ENCODE results near the gene SRGAP3.
"Not testable (repeated sequence)": the region's sequence is repeated elsewhere in the genome, so short reads cannot be mapped to it uniquely, and the experiment has no call there.

Gene SRGAP3

DNA sequence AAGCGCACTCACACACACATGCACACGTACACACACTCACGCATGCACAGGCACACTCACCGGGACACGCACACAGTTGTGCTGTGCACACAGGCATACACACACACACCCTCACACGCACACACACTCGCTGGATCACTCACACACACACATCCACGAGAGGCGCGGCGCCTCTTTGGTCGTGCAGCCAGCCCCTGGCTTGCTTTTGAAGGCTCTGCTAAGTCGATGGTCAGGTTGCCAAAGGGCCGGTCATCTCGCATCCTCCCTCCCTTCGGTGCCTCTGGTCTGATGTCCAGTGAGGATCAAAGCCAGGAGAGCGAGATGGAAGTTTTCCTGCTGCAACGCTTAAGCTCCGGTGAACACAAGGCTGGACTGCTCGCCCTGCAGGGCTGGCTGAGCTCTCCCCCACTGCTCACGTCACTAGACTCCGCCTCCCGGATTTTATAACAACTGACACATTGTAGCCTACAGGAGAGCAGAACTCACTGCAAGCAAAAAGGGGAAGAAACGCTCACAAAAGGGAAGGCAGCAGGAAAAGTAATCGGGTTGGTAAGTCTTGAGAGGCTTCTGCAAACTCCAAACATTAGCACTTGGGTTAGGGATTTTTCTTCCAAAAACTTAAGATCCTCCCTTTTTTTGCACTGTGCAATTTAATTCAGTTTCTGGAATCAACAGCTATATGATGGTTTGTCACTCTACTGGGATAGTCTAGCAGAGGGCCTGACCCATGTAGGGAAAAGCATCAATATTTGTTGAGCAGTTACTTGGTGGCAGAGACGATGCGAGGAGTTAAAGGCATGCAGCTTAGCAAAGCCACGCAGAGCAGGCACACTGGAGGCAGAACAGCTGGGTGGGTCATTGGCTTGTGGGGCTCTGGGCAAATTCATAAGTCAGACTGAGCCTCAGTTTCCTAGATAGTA is at the start of gene SRGAP3:
TSS of gene SRGAP3 (minus strand) at position 374 of the 920 bp plus-strand sequence. CDS start 695 bp downstream, outside the sequence.
- DNase-seq (ENCODE audit: low read depth): peak; percentile 49

DNA sequence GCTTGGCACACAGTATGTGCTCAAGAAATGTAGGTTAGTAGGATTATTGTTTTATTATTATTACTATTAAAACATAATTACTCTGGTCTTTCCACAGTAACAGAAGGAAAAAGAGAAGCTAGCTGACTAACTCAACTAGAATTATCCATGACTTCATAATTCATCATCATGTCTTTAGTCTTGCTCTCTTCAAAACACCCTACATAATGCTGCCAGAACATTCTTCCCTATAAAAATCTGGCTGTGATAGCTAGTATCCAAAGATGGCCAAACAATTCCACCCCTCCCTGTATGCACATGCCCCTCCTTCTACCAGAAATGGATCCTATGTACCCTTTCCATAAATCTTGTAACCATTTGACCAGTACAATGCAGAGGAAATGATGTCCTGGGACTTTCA is 48.8 kb upstream of the SRGAP3 start:
- DNase-seq (ENCODE audit: low read depth): no peak

DNA sequence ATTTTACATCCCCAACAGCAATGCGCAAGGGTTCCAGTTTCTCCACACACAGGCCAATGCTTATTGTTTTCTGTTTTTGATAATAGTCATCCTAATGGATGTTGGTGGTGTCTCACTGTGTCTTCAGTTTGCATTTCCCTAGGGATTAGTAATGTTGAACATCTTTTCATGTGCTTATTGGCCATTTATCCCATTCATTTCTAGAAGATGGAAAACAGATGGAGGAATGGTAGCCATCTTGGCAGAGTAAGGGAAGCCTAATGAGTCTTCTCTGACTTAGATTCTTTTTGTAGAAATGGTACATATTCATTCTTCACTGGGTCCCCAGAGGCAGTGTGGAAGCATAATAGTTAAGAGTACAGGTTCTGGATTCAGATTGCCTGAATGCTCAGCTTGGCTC is 46.8 kb upstream of the SRGAP3 start:
- no peak for DNase-seq (ENCODE audit: low read depth)

DNA sequence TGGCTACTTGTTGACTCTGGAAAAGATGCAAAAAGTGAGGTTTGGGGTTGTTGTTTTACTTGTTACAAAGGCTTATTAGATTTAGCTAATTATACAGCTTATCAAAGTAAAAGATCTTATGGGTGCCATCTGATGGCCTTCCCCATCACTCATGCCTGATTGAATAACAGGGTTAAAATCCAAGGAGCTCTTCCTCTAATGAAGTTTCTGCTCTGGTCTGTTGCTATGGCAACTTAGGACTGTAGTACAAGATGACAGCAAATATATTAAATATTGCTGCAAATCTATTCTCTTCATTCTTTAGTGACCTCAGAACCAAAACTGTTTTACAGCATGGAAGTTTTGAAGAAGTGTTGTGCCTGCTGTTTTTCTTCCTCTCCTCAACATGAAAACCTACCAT is 45.6 kb upstream of the SRGAP3 start:
- DNase-seq (ENCODE audit: low read depth): no peak

DNA sequence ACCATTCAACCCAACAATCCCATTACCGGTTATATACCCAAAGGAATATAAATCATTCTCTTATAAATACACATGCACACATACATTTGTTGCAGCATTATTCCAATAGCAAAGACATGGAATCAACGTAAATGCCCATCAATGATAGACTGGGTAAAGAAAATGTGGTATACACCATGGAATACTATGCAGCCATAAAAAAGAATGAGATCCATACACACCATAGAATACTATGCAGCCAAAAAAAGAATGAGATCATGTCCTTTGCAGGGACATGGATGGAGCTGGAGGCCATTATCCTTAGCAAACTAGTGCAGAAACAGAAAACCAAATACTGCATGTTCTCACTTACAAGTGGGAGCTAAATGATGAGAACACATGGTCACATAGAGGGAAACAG is 44.5 kb upstream of the SRGAP3 start:
- not testable (repeated sequence) for DNase-seq (ENCODE audit: low read depth)

DNA sequence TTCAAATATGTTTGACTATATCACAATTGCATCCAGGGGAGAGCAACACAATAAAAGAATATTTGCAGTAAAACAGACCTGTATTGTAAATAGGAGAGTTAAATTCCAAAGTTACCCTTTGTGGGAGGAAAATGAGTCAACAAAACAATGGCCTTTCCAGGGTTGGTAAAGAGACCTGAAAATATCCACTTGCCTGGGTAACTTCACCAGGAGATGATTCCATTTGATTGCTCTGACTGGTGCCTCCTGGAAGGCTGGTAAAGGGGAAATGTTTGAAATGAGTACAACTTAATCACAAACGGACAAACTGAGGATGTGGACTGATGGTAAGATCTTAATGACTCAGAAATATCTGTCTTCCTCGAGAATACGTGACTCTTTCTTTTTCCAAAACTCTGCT is 43.6 kb upstream of the SRGAP3 start:
- no peak for DNase-seq (ENCODE audit: low read depth)

DNA sequence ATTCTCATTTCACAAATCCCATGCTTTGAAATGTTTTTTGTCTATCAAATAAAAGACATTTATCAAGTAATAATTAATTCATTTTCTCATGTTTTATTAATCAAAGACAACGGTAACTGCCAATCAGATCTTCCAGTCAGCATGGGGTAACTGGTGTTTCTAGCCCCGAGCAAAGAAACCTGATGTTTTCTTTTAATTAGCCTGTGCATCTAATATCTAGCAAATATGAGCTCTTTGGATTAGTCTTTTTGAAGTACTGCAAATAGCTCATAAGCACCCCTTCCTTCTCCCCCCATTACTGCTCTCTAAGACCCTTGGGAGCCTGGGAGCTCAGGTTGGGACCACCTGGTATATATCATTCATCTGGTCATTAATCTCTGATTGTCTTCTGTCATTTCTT is 43.1 kb upstream of the SRGAP3 start:
- DNase-seq (ENCODE audit: low read depth): no peak

DNA sequence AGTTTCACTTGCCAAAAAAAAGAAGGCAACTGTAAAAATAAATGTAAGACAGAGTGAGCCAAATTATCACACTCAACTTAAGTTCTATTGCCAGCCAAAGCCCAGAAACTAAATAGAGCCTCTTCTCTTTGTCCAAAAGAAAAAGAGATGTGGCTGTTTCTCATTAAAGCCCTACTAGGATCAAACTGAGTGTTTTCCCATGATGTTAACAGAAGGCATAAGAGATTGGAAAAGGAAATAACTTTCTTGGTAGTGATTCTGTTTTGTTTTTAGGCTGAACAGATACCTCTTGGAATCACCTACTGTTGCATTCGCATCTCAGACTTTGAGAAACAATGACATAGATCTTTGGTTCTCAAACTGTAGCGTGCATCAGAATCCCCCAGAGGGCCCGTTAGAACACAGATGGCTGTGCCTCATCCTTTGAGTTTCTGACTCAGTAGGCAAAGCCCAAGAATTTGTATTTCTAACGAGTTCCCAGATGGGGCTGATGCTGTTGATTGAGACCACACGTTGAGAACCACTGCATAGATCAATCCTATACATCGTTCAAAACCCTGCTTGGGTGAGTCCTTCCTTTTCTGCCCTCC is 42.5 kb upstream of the SRGAP3 start:
- no peak for DNase-seq (ENCODE audit: low read depth)

DNA sequence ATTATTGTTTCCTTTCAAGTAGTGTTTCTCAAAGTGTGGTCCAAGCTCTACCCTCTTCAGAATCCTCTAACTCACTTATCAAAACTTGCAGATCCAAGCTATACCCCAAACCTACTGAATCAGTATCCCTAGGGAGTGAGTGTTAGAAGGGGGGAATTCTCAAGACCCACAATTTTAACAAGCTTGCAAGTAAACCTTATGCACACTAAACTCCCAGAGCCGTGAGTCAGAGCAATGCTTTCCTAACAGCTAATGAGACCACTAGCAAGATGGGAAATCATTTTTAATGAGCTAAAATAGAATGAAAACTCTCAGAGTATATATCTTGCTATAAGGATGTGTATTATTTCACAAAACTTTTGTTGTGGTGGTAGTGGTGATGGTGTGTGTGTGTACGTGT is 41.1 kb upstream of the SRGAP3 start:
- no peak for DNase-seq (ENCODE audit: low read depth)

DNA sequence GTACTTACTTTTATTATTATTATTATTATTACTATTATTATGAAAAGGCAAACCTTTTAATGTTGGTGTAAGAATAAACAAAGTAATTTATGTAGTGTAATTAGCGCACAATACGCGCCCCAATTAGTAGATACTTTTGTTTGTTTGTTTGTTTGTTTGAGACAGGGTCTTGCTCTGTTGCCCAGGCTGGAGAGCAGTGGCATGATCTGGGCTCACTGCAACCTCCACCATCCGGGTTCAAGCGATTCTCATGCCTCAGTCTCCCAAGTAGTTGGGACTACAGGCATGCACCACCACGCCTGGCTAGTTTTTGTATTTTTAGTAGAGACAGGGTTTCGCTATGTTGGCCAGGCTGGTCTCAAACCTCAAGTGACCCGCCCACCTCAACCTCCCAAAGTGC is 32.1 kb upstream of the SRGAP3 start:
- not testable (repeated sequence) for DNase-seq (ENCODE audit: low read depth)

DNA sequence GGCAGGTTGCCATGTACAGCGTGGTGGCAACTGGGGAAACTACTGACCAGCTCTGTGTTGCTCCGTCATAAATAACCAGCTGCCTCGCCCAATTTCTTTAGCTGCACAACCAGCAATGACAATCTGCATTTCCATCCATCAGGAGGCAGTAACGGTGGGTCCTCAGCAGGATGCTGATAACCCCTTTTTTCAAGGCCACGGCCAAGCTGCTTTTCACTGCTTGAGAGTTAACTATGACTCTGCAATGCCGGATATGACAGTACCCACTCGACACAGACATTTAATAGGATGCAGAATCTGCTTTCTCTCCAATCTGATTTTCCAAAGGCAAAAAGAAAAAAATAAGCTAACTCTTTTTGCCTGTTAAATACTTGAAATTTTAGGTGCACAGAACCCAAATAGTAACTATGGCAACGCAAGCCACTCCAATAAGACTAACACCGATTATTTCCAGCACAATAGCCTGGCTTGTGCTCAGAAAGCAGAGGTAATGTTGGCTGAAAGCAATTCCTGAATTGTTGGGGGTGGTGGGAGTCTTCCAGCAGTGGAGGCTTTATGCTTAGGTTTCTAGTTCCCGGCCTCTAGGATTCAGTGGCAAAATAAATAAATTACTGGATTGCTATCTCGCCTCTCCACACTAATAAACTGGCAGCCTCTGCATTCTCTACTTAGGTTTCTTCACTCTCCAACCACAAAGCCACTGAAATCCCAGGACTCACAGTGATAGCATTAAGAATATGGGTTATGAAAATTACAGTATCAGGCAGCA is 31.2 kb upstream of the SRGAP3 start:
- no peak for DNase-seq (ENCODE audit: low read depth)

DNA sequence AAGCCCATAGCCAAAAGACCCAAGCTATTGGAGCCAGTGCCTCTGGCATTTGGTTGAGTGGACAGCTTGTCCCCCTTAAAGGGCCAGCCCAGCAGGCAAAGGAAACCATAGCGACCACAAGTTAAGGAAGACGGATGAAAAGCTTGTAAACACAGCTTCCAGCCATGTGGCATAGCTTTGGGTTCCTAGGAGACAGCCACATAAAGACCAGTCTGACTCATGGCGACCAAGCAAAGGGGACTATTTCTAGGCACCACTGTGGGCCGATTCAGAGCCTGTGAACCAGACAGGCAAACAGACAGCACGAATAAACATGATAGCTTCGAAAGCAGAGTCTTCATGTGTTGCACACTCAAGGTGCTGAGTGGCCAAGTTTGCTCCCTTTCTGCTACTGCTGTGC is 30.5 kb upstream of the SRGAP3 start:
- no peak for DNase-seq (ENCODE audit: low read depth)

DNA sequence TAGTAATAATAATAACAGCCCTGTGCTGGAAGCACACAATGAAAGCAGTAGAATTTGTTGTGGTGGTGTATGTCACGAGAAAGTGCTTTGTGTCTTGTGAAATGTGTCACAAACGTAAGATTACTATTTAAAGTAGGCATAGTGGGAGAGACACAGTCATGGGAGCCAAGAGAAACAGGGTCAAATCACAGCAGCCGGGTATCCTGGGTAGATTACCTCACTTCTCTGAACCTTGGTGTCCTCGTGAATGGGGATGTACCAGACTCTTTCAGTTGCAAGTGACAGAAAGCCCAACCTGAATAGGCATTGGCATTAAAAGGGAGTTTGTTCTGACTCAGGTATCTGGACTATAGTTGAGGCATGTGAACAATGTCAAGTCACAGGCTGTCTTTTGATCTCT is 29.1 kb upstream of the SRGAP3 start:
- DNase-seq (ENCODE audit: low read depth): no peak

DNA sequence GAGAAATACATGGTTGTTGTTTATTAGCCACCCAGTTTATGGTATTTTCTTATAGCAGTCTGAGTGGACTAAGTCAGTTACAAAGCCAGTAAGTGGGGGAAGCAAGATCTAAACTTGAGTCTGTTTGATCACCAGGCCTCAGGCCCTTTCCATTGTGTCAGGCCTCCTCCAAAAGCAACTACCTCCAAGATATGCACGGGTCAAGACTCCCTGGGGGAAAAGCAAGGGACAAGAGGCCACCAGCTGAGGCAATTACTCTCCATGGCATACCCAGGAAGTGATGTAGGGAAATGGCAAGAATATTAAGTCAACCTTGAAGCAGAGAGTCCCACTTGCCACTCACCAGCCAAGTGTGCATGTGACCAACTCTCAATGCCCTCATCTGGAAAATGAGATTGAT is 28.6 kb upstream of the SRGAP3 start:
- DNase-seq (ENCODE audit: low read depth): no peak

DNA sequence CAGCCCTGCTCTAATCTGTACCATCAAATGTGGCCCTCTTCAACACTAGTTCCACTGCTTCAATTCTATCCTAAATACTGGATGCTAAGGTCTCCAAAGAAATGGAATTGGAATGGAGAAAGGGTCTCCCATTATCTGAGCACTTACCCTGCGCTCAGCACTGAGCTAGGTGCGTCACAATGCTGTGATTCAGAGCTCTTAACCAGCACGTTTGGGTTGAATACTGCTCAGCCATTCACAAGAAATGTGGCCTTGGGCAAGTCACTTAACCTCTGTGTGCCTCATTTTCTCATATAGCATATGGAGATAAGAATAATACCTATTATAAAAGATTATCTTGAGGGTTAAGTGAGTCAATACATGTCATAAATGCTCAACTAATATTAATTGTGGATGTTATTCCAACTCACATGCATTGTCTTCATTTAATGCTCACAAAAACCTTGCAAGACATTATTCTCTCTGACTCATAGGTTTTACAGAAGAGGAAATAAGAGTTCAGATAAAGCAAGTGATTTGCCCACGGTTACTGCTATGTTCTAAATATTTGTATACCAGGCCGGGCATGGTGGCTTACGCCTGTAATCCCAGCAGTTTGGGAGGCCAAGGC is 27.4 kb upstream of the SRGAP3 start:
- DNase-seq (ENCODE audit: low read depth): no peak

DNA sequence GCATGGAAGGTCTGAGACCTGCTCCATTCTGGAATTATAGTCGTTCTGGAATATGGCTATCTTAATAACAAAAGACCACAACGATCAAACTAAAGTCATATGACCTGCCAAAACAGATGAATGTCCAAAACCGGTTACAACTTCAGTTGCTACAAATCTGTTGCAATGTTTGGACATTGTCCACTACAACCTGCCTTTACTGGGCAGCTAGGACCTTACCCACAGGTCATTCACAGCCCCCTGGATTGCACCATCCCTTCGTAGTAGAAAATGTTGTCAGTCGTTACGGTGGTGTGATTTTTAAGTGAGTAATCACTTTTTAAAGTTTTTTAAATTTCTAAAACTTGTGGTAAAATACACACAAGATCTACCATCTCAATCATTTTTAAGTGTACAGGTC is 22.5 kb upstream of the SRGAP3 start:
- DNase-seq (ENCODE audit: low read depth): no peak

DNA sequence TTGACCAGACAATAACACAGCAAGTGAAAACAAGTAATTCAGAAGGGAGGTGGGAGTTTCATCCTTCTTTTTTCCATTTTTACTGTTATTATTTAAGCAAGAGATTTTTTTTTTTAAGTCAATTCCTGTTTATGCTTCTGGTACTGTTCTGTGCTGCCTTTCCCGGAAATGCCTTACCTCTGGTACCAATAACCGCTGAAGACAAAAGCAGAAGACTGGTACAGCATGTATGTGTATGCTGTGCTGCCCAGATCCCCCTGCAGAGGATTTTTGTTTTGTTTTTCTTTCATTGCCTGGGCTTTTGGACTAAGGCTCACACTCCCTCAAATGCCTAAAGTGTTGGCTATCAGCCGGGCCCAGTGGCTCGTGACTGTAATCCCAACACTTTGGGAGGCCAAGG is 21.3 kb upstream of the SRGAP3 start:
- DNase-seq (ENCODE audit: low read depth): no peak

DNA sequence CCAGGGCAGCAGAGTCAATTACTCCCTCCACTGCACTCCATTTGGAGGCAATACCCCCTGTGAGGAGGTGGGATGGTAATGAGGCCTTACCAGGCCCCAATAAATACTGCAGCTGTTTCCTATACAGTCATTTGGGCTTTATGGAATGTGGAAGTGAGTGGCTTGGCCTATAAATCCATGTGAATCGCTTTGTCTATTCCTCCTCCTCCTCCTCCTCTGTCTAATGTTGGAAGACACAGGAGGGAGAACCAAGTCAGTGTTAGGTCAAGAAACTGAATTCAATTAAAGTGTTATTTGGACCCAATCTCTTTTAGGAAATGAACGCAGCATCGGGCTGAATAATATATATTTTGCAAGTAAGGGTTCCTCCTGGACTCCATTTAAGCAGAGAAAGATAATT is 17.3 kb upstream of the SRGAP3 start:
- no peak for DNase-seq (ENCODE audit: low read depth)

DNA sequence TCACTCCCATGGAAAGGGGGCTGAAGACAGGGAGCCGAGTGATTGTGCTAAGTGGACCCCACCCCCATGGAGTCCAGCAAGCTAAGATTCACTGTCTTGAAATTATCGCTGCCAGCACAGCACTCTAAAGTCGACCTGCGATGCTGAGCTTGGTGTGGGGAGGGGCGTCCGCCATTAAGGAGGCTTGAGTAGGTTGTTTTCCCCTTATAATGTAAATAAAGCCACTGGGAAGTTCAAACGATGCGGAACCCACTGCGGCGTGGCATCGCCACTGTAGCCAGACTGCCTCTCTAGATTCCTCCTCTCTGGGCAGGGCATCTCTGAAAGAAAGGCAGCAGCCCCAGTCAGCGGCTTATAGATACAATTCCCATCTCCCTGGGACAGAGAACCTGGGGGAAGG is 10.9 kb upstream of the SRGAP3 start:
- no peak for DNase-seq (ENCODE audit: low read depth)

DNA sequence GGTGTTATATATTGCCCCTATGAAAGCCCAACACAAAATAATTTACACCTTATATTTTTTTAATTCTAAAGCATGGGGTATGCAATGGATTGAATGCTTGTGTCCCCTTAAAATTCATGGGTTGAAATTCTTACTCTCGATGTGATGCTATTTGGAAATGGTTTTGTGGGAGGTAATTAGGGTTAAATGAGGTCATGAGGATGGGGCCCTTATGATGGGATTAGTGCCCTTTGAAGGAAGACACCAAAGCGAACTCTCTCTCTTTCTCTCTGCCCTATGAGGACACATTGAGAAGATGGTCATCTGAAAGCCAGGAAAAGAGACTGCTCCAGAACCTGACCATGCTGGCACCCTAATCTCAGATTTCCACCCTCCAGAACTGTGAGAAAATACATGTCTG is 7.6 kb upstream of the SRGAP3 start:
- no peak for DNase-seq (ENCODE audit: low read depth)

DNA sequence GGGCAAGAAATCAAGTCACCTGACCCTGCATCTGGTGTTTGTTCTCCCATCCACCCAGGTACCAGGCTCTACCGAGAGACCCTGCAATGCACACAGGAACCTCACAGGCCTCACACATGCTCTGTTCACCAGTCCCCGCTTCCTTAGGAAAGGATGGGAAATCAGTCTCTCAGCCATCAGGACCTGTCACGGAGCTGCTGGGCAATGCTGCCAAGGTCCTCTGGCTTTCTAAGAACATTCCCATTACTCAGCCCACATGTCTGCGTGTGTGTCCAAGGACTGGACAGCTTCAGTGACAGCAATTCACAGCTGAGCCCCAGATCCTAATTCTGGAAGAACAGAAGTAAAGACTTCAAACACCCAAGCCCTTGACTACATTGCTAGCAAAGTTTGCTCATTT is 6.5 kb upstream of the SRGAP3 start:
- DNase-seq (ENCODE audit: low read depth): no peak

DNA sequence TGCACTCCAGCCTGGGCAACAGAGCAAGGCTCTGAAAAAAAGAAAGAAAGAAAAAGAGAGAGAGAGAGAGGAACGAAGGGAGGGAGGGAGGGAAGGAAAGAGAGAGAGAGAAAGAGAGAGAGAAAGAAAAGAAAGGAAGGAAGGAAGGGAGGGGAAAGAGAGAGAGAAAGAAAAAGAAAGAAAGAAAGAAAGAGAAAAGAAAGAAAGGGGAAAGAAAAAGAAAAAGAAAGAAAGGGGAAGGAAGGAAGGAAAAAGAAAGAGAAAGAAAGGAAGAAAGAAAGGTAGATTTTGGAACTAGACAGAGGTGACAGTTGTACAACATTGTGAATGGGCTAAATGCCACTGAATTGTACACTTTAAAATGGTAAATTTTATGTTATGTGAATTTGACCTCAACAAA is 5.3 kb upstream of the SRGAP3 start:
- no peak for DNase-seq (ENCODE audit: low read depth)

DNA sequence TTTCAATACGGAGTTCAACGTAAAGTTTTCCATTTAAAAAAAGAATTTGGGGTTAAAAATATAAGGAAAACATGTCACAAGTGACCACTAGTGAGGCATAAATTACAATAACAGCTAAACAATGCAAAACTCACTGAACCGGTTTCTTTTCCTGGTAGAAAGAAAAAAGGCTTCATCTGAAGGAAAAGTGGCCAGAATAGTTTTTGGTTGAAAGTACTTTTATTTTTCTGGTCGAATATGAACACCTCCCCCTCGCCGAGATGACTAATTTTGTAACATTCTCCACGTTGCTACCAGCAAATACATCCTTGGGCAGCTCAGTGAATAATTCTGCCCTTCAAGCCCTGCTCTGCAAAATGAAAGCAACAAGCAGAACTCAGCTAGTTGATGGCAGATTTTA is 3.9 kb upstream of the SRGAP3 start:
- no peak for DNase-seq (ENCODE audit: low read depth)

Data from HS-5 (cell line).